Right lobe of liver (tissue), 4 donors: ENCODE data around the gene GLP1R.

Experiments
- CTCF ChIP-seq, 4 donors: fragments of 200-600 bp in 3 of 4; fragments of 450-650 bp in 1 of 4; IDR thresholded peaks; one replicate each; pipeline versions ENCODE4 v1.5.1 to v1.8.0; 2016 to 2022; ENCODE audit warnings: antibody characterized with exemption in 4 of 4, mild to moderate bottlenecking in 2 of 4
- POLR2A ChIP-seq: fragments of 450-650 bp; IDR thresholded peaks from one replicate; pipeline ENCODE4 v1.6.1; 2017; ENCODE audit warnings: antibody characterized with exemption, mild to moderate bottlenecking
- donor health status: DM: no; HTN: no; CAD: no.
- donor health status: DM: no; HTN: no; CAD: no.
- donor health status: DM: no; HTN: yes; CAD: no.

- TF ChIP-seq CTCF (IDR thresholded peaks at IDR 0.05) (no peak), POLR2A (no peak)
These were observed 1.1 kb downstream of the GLP1R start for GRCh38 chr6:39049575-39050283.
